ENCODE measurements around the gene PLA2G2C. TPM values are rescaled to one million over a fixed set of nuclear protein-coding genes. Genes with fewer than 3 reads are reported as not detected.

Gene PLA2G2C
- total RNA-seq, 1 experiment from 2014 or later, result not detected

GRCh38 chr1:20123722-20124455, 62.4 kb downstream of the PLA2G2C start:
- TF ChIP-seq CTCF (conservative IDR thresholded peaks at IDR 0.05; ENCODE audit: low read depth, low read length), result no peak
- no peak for TF ChIP-seq EZH2 (IDR thresholded peaks at IDR 0.05; ENCODE audit: borderline replicate concordance, low read depth, low read length, poor library complexity, severe bottlenecking)
- H3K4me1 ChIP-seq (ENCODE audit: insufficient read depth, low read length, poor library complexity, severe bottlenecking), result peaks cover 12% of the 10 kb centered on the region
- no peak for DNase-seq (ENCODE audit: low spot score)
- H3K4me3 ChIP-seq (ENCODE audit: low read depth, low read length, poor library complexity, severe bottlenecking), result no peak overlapping the region
- BruUV-seq (replicated peaks), result no TSS peak
- H3K27ac ChIP-seq (ENCODE audit: low read depth, low read length, poor library complexity, severe bottlenecking), result no peak overlapping the region
- H3K36me3 ChIP-seq (ENCODE audit: insufficient read depth, low read length, poor library complexity, severe bottlenecking), result no peaks in the 10 kb centered on the region
- H3K27me3 ChIP-seq (replicated peaks; ENCODE audit: insufficient read depth, low read depth, low read length, poor library complexity), result peaks cover 3% of the 10 kb centered on the region
- H3K9me3 ChIP-seq (ENCODE audit: low read depth, low read length, poor library complexity, severe bottlenecking), result no peaks in the 10 kb centered on the region
- CTCF ChIA-PET, result no interaction called here
- intact Hi-C loops (cut with micrococcal nuclease; ENCODE audit: unreplicated experiment), result no loop called here
- POLR2A ChIA-PET (ENCODE audit: low non-redundant PET), result no interaction called here

GRCh38 chr1:20120796-20121195, 65.5 kb downstream of the PLA2G2C start:
- H3K4me1 ChIP-seq (ENCODE audit: insufficient read depth, low read length, poor library complexity, severe bottlenecking), result peaks cover 12% of the 10 kb centered on the region
- ChIA-PET CTCF (no interaction called here), POLR2A (ENCODE audit: low non-redundant PET) (no interaction called here)
- no peak for DNase-seq (ENCODE audit: low spot score)
- intact Hi-C loops (cut with micrococcal nuclease; ENCODE audit: unreplicated experiment), result no loop called here
- no peaks in the 10 kb centered on the region for H3K36me3 ChIP-seq (ENCODE audit: insufficient read depth, low read length, poor library complexity, severe bottlenecking)
- BruUV-seq (replicated peaks), result no TSS peak
- TF ChIP-seq CTCF (conservative IDR thresholded peaks at IDR 0.05; ENCODE audit: low read depth, low read length) (no peak), EZH2 (IDR thresholded peaks at IDR 0.05; ENCODE audit: borderline replicate concordance, low read depth, low read length, poor library complexity, severe bottlenecking) (no peak)
- no peak overlapping the region for H3K27ac ChIP-seq (ENCODE audit: low read depth, low read length, poor library complexity, severe bottlenecking)
- H3K27me3 ChIP-seq (replicated peaks; ENCODE audit: insufficient read depth, low read depth, low read length, poor library complexity), result peaks cover 3% of the 10 kb centered on the region
- H3K9me3 ChIP-seq (ENCODE audit: low read depth, low read length, poor library complexity, severe bottlenecking), result no peaks in the 10 kb centered on the region
- H3K4me3 ChIP-seq (ENCODE audit: low read depth, low read length, poor library complexity, severe bottlenecking), result no peak overlapping the region

- CTCF ChIA-PET, result no interaction called here
- Histone ChIP-seq H3K27ac (ENCODE audit: low read depth, low read length, poor library complexity, severe bottlenecking) (no peak within 1 kb of the TSS), H3K27me3 (replicated peaks; ENCODE audit: insufficient read depth, low read depth, low read length, poor library complexity) (peaks cover 3% of the 10 kb centered on the region), H3K4me1 (ENCODE audit: insufficient read depth, low read length, poor library complexity, severe bottlenecking) (peaks cover 3% of the 10 kb centered on the region), H3K36me3 (ENCODE audit: insufficient read depth, low read length, poor library complexity, severe bottlenecking) (no peaks in the 10 kb centered on the region), H3K9me3 (ENCODE audit: low read depth, low read length, poor library complexity, severe bottlenecking) (no peaks in the 10 kb centered on the region), H3K4me3 (ENCODE audit: low read depth, low read length, poor library complexity, severe bottlenecking) (no peak within 1 kb of the TSS)
- intact Hi-C loops (cut with micrococcal nuclease; ENCODE audit: unreplicated experiment), result no loop called here
- POLR2A ChIA-PET (ENCODE audit: low non-redundant PET), result no interaction called here
- BruUV-seq (replicated peaks), result no TSS peak
- DNase-seq (ENCODE audit: low spot score), result no peak
- no peak for TF ChIP-seq CTCF (conservative IDR thresholded peaks at IDR 0.05; ENCODE audit: low read depth, low read length)
Measured at GRCh38 chr1:20119347-20119746, 67.0 kb downstream of the PLA2G2C start, which contains the start of gene PLA2G2D. TSS of gene PLA2G2D (minus strand) at chr1:20119536. CDS start at chr1:20119498, 38 bp downstream.
